Measurements from ENCODE around the gene EFHB.
"Not testable (repeated sequence)": the region's sequence is repeated elsewhere in the genome, so short reads cannot be mapped to it uniquely, and the experiment has no call there.

The EFHB gene

GRCh38 chr3:19901337-19901736 lies 32.7 kb downstream of the EFHB start:
- Mint-ChIP-seq H3K36me3 (ENCODE audit: low read depth) (no peaks in the 10 kb centered on the region), H3K4me3 (no peak overlapping the region), H3K27ac (no peak overlapping the region), H3K9me3 (no peaks in the 10 kb centered on the region), H3K27me3 (ENCODE audit: low read depth) (peaks cover 7% of the 10 kb centered on the region), H3K4me1 (ENCODE audit: low read depth) (no peaks in the 10 kb centered on the region)

DNA sequence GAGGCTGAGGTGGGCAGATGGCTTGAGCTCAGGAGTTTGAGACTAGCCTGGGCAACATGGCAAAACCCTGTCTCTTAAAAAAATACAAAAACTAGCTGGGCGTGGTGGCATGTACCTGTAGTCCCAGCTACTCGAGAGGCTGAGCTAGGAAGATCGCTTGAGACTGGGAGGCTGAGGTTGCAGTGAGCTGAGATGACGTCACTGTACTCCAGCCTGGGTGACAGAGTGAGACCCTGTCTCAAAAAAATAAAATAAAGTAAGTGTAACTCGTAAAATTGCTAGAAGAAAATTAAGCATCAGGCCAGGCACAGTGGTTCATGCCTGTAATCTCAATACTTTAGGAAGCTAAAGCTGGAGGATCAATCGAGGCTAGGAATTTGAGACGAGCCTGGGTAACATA lies 34.2 kb downstream of the EFHB start:
- not testable (repeated sequence) for H3K4me1 Mint-ChIP-seq (ENCODE audit: low read depth); H3K4me3 Mint-ChIP-seq

DNA sequence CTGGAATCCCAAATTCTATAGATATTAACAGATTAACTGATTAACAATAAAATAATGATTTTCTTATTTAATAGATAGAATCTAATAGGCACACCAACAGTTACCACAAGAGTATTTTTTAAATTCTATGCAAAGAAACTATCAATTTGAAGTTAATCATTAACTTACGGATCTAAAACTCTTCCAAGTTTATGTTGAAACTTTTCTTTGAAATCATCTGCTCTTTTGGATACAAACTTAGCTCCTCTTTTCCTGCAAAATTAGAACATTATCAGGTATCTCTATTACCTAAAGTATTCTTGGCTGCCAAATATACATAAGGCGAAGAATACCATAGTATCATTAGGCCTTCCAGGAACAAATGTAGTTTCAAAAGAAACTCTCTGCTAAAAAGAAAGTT lies 34.8 kb downstream of the EFHB start:
- Mint-ChIP-seq H3K27me3 (ENCODE audit: low read depth) (peaks cover 3% of the 10 kb centered on the region), H3K4me1 (ENCODE audit: low read depth) (no peaks in the 10 kb centered on the region), H3K36me3 (ENCODE audit: low read depth) (no peaks in the 10 kb centered on the region), H3K4me3 (no peak overlapping the region), H3K27ac (no peak overlapping the region), H3K9me3 (no peaks in the 10 kb centered on the region)

More for the DNA sequence above, 34.2 kb downstream of the EFHB start:
- not testable (repeated sequence) for H3K27me3 Mint-ChIP-seq (ENCODE audit: low read depth); H3K9me3 Mint-ChIP-seq; H3K36me3 Mint-ChIP-seq (ENCODE audit: low read depth); H3K27ac Mint-ChIP-seq

DNA sequence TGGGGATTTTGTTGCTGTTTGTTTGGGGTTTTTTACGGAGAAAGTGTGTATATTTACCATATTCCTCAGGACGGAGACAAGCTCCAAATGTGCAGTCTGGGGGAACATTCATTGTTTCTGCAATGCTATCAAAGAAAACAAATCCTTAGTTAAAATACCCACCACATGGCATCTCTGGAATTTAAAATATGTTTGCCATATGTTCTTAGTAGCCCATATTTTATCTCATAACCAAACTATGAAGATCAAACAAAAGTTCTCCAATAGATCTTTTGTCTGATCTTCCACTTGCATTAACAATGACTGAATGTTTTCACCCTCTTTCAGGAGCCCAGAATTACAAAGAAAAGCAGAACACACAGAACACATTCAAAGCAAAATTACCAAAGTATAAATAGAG lies 35.3 kb downstream of the EFHB start:
- H3K36me3 Mint-ChIP-seq (ENCODE audit: low read depth), result no peaks in the 10 kb centered on the region
- H3K4me1 Mint-ChIP-seq (ENCODE audit: low read depth), result no peaks in the 10 kb centered on the region
- no peak overlapping the region for H3K4me3 Mint-ChIP-seq
- no peak overlapping the region for H3K27ac Mint-ChIP-seq
- H3K27me3 Mint-ChIP-seq (ENCODE audit: low read depth), result peaks cover 3% of the 10 kb centered on the region
- H3K9me3 Mint-ChIP-seq, result no peaks in the 10 kb centered on the region

- H3K4me3 Mint-ChIP-seq, result no peak overlapping the region
- no peaks in the 10 kb centered on the region for H3K9me3 Mint-ChIP-seq
- no peaks in the 10 kb centered on the region for H3K27me3 Mint-ChIP-seq (ENCODE audit: low read depth)
- H3K36me3 Mint-ChIP-seq (ENCODE audit: low read depth), result no peaks in the 10 kb centered on the region
- no peaks in the 10 kb centered on the region for H3K4me1 Mint-ChIP-seq (ENCODE audit: low read depth)
- H3K27ac Mint-ChIP-seq, result no peak overlapping the region
These were observed 42.3 kb downstream of the EFHB start for GRCh38 chr3:19891740-19892139.

DNA sequence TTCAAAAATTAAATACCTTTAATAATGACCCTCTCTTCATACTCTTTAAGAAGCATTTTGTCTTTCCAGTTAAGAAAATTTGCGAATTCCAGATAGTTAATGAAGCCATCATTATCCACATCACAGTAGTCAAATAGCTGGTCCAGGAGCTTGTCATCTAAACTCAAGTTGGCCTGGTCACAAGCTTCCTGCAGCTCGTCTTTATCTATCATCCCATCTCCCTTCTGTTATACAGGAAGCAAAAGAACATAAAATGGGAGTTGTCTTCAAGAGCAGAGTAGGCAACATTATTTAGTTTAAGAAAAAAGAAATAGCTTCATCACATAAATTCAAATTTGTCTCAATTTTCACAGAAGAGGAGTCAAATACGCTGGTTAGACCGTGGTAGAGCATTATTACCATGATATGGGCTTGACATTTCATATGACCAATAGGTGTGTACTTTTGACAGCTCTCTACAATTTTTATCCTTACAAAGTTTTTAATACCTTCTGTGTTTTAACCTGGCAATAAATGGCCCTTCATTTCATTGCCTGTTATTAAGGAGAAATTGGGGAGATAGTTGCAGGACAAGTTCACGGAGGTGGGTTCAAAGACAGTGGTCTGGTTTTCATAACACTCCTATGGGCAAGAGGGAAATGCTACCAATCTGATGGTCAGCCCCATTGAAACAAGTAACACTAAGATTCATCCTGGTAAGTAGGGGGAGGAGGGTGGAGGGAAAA lies 45.4 kb downstream of the EFHB start:
- peaks cover 6% of the 10 kb centered on the region for H3K4me1 Mint-ChIP-seq (ENCODE audit: low read depth)
- no peaks in the 10 kb centered on the region for H3K9me3 Mint-ChIP-seq
- peaks cover 7% of the 10 kb centered on the region for H3K27me3 Mint-ChIP-seq (ENCODE audit: low read depth)
- no peaks in the 10 kb centered on the region for H3K36me3 Mint-ChIP-seq (ENCODE audit: low read depth)
- no peak overlapping the region for H3K27ac Mint-ChIP-seq
- H3K4me3 Mint-ChIP-seq, result no peak overlapping the region

DNA sequence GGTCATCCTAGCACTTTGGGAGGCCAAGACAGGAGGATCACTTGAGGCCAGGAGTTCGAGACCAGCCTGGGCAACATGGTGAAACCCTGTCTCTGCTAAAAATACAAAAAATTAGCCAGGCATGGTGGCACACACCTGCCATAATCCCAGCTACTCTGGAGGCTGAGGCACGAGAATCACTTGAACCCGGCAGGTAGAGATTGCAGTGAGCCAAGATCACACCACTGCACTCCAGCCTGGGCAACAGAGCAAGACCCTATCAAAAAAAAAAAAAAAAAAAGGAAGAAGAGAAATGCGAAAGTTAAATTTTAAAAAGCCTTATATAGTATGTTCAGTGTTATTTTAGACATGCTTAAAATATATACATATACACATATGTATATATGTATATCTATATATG lies 46.9 kb downstream of the EFHB start:
- H3K4me1 Mint-ChIP-seq (ENCODE audit: low read depth); H3K4me3 Mint-ChIP-seq; H3K27ac Mint-ChIP-seq; H3K9me3 Mint-ChIP-seq; H3K36me3 Mint-ChIP-seq (ENCODE audit: low read depth): not testable (repeated sequence)
- peaks cover 16% of the 10 kb centered on the region for H3K27me3 Mint-ChIP-seq (ENCODE audit: low read depth)

GRCh38 chr3:19886404-19886803 lies 47.6 kb downstream of the EFHB start:
- no peaks in the 10 kb centered on the region for H3K36me3 Mint-ChIP-seq (ENCODE audit: low read depth)
- no peak overlapping the region for H3K4me3 Mint-ChIP-seq
- peaks cover 16% of the 10 kb centered on the region for H3K27me3 Mint-ChIP-seq (ENCODE audit: low read depth)
- peaks cover 6% of the 10 kb centered on the region for H3K4me1 Mint-ChIP-seq (ENCODE audit: low read depth)
- H3K9me3 Mint-ChIP-seq, result no peaks in the 10 kb centered on the region
- H3K27ac Mint-ChIP-seq, result no peak overlapping the region

DNA sequence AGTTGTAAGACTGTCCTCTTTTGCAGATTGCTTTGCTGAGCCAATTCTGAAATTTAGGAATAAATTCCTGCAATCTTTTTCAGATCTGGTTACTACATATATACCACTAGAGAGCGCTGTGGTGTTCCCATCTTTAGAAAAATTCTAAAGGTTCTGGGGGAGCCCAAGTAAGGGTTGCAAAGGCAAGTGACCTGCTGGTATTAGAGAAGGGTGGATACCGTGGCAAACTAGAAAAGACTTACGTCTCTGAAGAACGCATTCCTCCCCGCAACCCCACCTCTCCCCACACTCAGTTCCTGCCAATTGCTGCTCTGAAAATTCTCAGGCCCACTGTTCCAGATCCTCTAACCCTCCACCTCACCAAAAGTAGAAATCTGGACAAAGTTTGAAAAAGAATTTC lies 48.5 kb downstream of the EFHB start:
- Mint-ChIP-seq H3K27me3 (ENCODE audit: low read depth) (peaks cover 16% of the 10 kb centered on the region), H3K36me3 (ENCODE audit: low read depth) (no peaks in the 10 kb centered on the region), H3K4me3 (no peak overlapping the region), H3K4me1 (ENCODE audit: low read depth) (peaks cover 6% of the 10 kb centered on the region), H3K9me3 (no peaks in the 10 kb centered on the region), H3K27ac (no peak overlapping the region)

- Mint-ChIP-seq H3K27me3 (ENCODE audit: low read depth) (peaks cover 20% of the 10 kb centered on the region), H3K4me1 (ENCODE audit: low read depth) (peaks cover 6% of the 10 kb centered on the region), H3K4me3 (no peak overlapping the region), H3K36me3 (ENCODE audit: low read depth) (no peaks in the 10 kb centered on the region), H3K9me3 (no peaks in the 10 kb centered on the region), H3K27ac (no peak overlapping the region)
These were observed 52.2 kb downstream of the EFHB start for GRCh38 chr3:19881852-19882251.

DNA sequence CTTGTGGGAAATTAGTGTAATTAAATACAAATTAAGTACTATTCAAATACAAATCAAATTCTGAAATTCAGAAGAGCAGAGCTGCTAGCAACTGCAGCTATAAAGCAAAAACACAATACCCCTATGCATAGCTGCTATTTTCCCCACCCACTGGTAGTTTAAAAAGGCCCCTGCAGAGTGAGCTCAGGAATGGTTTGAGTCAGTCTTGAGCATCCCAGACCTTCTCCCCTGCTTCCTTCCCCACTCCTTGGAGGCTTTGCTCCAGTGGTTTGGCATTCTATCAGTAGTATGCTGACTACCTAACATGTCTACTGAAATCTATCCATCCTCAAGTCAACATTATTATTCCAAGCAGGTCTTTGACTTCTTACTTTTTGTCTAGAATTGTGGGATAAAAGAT lies 53.0 kb downstream of the EFHB start:
- Mint-ChIP-seq H3K27me3 (ENCODE audit: low read depth) (peaks cover 20% of the 10 kb centered on the region), H3K36me3 (ENCODE audit: low read depth) (no peaks in the 10 kb centered on the region), H3K27ac (no peak overlapping the region), H3K4me1 (ENCODE audit: low read depth) (peaks cover 5% of the 10 kb centered on the region), H3K4me3 (no peak overlapping the region), H3K9me3 (no peaks in the 10 kb centered on the region)

DNA sequence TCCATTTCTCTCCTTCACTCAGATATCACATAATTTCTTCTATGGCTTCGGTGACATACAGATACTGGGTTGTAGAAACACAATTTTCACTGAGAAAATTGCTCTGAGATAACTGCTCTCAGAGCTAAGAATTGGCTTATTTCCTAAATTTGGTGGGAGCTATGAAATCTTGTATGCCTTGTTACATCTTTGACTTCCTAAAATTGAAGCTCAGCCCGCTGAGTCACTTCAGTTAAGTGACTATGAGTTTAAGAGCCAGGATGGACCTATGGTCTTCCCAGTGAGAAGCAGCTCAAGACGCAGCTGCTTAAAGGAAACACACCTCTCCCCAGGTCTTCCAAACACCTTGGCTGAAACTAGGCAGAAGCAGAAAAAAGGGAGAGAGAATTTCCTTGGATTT lies 56.4 kb downstream of the EFHB start:
- H3K27me3 Mint-ChIP-seq (ENCODE audit: low read depth), result peaks cover 7% of the 10 kb centered on the region
- no peaks in the 10 kb centered on the region for H3K36me3 Mint-ChIP-seq (ENCODE audit: low read depth)

DNA sequence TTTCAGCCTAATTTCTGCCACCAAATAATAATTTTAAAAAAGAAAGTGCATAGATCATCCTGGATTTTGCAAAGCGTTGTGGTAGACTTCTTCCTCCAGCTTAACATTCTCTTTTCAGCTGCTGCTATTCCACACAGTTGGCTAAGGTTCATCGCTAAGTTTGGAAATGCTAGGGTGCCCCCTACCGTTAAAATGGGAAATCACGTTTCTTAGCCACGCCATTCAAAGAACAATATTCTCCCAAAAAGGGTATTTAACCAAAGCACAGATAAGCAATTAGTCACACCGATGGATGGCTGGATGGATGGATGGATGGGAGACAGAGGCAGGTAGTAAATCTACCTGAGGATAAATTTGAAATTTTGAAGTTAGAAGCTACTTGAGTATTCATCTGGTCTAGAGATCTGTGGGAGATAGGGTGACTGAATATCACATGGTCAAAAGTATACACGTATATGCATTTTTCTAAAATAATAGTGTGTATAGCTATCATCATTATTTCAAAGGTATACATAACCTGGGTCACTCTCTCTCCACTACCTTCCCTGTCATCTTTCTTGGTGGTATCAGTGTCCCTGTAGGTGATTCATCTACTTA lies 67.2 kb downstream of the EFHB start:
- Mint-ChIP-seq H3K4me1 (ENCODE audit: low read depth) (no peaks in the 10 kb centered on the region), H3K27ac (no peak overlapping the region), H3K36me3 (ENCODE audit: low read depth) (no peaks in the 10 kb centered on the region), H3K9me3 (no peaks in the 10 kb centered on the region), H3K27me3 (ENCODE audit: low read depth) (peaks cover 9% of the 10 kb centered on the region), H3K4me3 (no peak overlapping the region)

More for the DNA sequence above, 56.4 kb downstream of the EFHB start:
- no peak overlapping the region for H3K27ac Mint-ChIP-seq
- H3K9me3 Mint-ChIP-seq, result no peaks in the 10 kb centered on the region
- H3K4me3 Mint-ChIP-seq, result no peak overlapping the region
- no peaks in the 10 kb centered on the region for H3K4me1 Mint-ChIP-seq (ENCODE audit: low read depth)

DNA sequence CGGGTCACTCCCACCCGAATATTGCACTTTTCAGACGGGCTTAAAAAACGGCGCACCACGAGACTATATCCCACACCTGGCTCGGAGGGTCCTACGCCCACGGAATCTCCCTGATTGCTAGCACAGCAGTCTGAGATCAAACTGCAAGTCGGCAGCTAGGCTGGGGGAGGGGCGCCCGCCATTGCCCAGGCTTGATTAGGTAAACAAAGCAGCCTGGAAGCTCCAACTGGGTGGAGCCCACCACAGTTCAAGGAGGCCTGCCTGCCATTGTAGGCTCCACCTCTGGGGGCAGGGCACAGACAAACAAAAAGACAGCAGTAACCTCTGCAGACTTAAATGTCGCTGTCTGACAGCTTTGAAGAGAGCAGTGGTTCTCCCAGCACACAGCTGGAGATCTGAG lies 78.7 kb downstream of the EFHB start:
- H3K4me3 Mint-ChIP-seq; H3K4me1 Mint-ChIP-seq (ENCODE audit: low read depth); H3K27ac Mint-ChIP-seq; H3K27me3 Mint-ChIP-seq (ENCODE audit: low read depth); H3K36me3 Mint-ChIP-seq (ENCODE audit: low read depth): not testable (repeated sequence)
- peaks cover 15% of the 10 kb centered on the region for H3K9me3 Mint-ChIP-seq

GRCh38 chr3:19846609-19847008 lies 87.4 kb downstream of the EFHB start:
- H3K4me3 Mint-ChIP-seq; H3K27ac Mint-ChIP-seq; H3K27me3 Mint-ChIP-seq (ENCODE audit: low read depth); H3K4me1 Mint-ChIP-seq (ENCODE audit: low read depth); H3K36me3 Mint-ChIP-seq (ENCODE audit: low read depth): not testable (repeated sequence)
- H3K9me3 Mint-ChIP-seq, result peaks cover 13% of the 10 kb centered on the region
